ENCODE measurements around the gene ECI2. TPM values are rescaled to one million over a fixed set of nuclear protein-coding genes. Genes with fewer than 3 reads are reported as not detected.

Gene ECI2
- total and polyA plus RNA-seq, 2 of the 13 experiments (the other 11 are each of a cell fraction or from before 2014, with no cell fraction given) = 78.5 to 228 TPM

DNA sequence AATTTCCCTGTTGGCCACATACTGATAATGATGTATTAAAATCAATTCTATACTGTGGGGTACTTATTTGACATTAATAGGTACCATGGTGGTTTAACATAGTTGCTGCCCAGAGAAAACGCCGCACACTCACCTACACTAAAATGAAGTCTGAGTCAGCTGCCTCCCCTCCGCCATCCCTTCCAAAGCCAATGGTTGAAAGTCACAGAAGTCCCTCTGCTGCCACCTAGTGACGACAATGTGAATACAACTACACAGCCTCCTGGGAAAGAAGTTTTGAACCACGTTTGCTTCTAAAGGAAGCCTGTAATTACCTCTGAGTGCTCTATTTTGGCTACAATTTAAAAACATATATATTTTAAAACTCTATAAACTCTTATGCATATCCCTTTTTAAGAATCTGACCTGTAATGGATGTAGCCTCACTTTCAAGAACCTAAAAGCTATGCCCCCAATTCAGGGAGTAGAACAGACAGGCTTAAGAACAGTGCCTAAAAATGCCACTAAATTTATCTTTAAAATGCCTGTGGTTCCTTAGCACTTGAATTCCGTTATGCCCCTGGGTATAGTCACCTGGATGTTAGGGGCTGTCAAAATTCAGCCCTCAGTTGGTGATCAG, 20.6 kb upstream of the ECI2 start (continued):
- TF ChIP-seq, protein P1, sequence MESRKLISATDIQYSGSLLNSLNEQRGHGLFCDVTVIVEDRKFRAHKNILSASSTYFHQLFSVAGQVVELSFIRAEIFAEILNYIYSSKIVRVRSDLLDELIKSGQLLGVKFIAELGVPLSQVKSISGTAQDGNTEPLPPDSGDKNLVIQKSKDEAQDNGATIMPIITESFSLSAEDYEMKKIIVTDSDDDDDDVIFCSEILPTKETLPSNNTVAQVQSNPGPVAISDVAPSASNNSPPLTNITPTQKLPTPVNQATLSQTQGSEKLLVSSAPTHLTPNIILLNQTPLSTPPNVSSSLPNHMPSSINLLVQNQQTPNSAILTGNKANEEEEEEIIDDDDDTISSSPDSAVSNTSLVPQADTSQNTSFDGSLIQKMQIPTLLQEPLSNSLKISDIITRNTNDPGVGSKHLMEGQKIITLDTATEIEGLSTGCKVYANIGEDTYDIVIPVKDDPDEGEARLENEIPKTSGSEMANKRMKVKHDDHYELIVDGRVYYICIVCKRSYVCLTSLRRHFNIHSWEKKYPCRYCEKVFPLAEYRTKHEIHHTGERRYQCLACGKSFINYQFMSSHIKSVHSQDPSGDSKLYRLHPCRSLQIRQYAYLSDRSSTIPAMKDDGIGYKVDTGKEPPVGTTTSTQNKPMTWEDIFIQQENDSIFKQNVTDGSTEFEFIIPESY (CRISPR knock-in tag; IDR thresholded peaks at IDR 0.05) = no peak
- TF ChIP-seq, protein P2, sequence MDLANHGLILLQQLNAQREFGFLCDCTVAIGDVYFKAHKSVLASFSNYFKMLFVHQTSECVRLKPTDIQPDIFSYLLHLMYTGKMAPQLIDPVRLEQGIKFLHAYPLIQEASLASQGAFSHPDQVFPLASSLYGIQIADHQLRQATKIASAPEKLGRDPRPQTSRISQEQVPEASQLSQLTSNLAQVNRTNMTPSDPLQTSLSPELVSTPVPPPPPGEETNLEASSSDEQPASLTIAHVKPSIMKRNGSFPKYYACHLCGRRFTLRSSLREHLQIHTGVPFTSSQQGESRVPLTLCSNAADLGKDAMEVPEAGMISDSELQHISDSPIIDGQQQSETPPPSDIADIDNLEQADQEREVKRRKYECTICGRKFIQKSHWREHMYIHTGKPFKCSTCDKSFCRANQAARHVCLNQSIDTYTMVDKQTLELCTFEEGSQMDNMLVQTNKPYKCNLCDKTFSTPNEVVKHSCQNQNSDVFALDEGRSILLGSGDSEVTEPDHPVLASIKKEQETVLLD (CRISPR knock-in tag; IDR thresholded peaks at IDR 0.05; ENCODE audit: low read depth) = no peak
- TF ChIP-seq, protein P3, sequence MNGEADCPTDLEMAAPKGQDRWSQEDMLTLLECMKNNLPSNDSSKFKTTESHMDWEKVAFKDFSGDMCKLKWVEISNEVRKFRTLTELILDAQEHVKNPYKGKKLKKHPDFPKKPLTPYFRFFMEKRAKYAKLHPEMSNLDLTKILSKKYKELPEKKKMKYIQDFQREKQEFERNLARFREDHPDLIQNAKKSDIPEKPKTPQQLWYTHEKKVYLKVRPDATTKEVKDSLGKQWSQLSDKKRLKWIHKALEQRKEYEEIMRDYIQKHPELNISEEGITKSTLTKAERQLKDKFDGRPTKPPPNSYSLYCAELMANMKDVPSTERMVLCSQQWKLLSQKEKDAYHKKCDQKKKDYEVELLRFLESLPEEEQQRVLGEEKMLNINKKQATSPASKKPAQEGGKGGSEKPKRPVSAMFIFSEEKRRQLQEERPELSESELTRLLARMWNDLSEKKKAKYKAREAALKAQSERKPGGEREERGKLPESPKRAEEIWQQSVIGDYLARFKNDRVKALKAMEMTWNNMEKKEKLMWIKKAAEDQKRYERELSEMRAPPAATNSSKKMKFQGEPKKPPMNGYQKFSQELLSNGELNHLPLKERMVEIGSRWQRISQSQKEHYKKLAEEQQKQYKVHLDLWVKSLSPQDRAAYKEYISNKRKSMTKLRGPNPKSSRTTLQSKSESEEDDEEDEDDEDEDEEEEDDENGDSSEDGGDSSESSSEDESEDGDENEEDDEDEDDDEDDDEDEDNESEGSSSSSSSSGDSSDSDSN (CRISPR knock-in tag; IDR thresholded peaks at IDR 0.05) = no peak
- TF ChIP-seq ZNF713 (CRISPR knock-in tag; IDR thresholded peaks at IDR 0.05) (no peak), SMARCC2 (IDR thresholded peaks at IDR 0.05) (no peak)
- TF ChIP-seq, protein P4, sequence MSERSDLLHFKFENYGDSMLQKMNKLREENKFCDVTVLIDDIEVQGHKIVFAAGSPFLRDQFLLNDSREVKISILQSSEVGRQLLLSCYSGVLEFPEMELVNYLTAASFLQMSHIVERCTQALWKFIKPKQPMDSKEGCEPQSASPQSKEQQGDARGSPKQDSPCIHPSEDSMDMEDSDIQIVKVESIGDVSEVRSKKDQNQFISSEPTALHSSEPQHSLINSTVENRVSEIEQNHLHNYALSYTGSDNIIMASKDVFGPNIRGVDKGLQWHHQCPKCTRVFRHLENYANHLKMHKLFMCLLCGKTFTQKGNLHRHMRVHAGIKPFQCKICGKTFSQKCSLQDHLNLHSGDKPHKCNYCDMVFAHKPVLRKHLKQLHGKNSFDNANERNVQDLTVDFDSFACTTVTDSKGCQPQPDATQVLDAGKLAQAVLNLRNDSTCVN (CRISPR knock-in tag; IDR thresholded peaks at IDR 0.05; ENCODE audit: borderline replicate concordance) = no peak

Data from HepG2 (cell line).